Superior temporal gyrus (tissue), 1 donor: ENCODE data around the gene BTBD2.
A peak's percentile ranks its signal among the peaks of the same experiment; 100 is the strongest.

Source experiments
- DNase-seq: peaks from one replicate; pipeline ENCODE4 v3.0.0-alpha.2; 2016; ENCODE audit errors: extremely low spot score

Gene BTBD2

DNA sequence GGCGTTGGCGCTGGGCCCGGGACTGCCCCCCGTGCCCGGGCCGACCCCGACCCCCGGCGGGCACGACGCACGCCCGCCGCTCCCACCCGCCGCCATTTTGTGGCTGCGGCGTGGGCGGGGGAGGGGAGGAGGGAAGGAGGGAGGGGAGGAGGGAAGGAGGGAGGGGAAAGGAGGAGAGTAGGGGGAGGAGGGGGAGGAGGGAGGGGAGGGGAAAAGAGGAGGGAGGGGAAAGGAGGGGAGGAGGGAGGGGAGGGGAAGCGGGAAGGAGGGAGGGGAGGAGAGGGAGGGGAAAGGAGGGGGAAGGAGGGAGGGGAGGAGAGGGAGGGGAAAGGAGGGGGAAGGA lies at the start of gene BTBD2:
TSS of gene BTBD2 (minus strand) at position 107 of the 343 bp plus-strand sequence. CDS start at position 96, 11 bp downstream.
- peak; percentile 44 for DNase-seq

GRCh38 chr19:2064788-2065524 lies 49.4 kb upstream of the BTBD2 start:
- peak; percentile 46 for DNase-seq

GRCh38 chr19:2064395-2064787 lies 48.9 kb upstream of the BTBD2 start:
- no peak for DNase-seq

DNA sequence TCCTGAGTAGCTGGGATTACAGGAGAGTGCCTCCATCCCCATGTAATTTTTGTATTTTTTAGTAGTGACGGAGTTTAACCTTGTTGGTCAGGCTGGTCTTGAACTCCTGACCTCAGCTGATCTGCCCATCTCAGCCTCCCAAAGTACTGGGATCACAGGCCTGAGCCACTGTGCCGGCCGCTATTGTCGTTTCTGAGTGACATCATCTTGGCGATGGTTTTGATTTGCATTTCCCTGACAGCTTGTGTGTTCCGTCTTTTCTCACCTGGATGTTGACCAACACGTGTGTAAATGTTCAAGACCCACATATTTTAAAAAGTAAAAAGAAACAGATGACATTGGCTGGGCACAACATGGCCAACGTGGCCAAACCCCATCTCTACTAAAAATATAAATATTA lies 48.3 kb upstream of the BTBD2 start:
- no peak for DNase-seq

DNA sequence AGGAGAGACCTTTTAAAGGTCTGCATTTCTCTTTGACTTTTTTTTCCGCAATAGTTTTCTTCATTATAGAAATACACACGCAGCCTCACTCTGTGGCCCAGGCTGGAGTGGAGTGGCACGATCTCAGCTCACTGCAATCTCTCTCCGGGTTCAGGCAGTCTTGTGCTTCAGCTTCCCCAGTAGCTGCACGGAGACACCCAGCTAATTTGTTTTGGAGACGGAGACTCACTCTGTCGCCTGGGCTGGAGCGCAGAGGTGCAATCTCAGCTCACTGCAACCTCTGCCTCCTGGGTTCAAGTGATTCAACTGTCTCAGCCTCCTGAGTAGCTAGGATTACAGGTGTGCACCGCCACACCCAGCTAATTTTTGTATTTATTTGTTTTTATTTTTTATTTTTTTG lies 47.3 kb upstream of the BTBD2 start:
- DNase-seq: no peak

DNA sequence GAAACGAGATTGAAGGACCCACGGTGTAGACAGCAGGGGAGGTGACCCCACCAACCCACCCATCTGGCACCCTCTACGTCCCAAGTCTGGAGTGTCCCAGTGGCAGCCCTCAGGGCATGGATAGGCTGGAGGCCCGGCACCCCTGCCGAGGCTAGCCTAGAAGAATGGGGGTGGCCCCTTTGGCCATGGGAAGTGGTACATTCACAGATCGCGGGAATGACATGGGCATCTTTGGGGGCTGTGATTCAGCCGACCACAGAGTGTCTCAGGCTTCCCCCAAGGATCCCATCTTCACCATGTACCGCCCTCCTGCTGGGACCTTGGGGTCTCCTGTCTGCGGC lies 46.8 kb upstream of the BTBD2 start:
- DNase-seq: no peak

- peak; percentile 99 for DNase-seq
Measured at GRCh38 chr19:2061495-2062388, 46.2 kb upstream of the BTBD2 start.

GRCh38 chr19:2060884-2061494 lies 45.5 kb upstream of the BTBD2 start:
- DNase-seq: peak; percentile 37

DNA sequence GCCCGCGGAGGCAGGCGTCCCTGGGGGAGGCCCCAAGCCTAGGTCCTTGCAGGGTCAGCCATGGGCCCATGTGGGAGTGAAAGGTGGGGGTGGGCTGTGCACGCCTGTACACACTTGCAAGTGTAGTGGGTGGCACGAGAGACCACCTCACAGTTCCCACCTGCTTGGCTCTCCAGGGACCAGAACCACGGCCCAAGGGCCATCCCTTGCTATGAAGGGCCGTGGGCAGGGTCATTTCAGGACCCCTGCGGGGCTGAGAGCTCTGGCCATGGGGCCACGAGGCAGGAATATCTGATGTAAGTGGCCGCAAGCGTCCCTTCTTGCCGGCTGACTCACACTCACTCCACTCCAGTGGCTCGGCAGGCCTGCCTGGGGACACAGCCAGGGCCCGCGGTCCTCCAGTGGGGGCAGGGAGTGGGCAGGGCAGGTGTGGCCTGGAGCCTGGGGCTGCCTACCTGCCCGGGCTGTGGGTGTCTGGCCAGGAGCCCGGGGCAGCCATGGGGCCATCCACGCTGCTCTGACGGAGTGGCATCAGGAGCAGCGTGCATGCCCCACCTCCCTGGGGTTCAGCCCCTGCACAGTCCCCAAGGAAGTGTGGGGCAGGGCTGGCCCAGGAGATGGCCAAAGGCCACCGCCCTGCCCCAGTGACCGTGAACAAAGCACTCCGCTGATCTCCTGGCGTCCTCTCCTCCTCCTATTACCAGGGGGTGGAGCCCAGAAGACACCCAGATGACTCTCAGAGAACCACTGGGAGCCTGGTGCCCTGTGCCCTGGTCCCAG lies 44.1 kb upstream of the BTBD2 start:
- DNase-seq: peak; percentile 69

- no peak for DNase-seq
Measured at GRCh38 chr19:2058570-2059421, 43.3 kb upstream of the BTBD2 start.

- DNase-seq: no peak
Measured at GRCh38 chr19:2057484-2058469, 42.3 kb upstream of the BTBD2 start.

- DNase-seq: no peak
Measured at GRCh38 chr19:2056837-2057192, 41.3 kb upstream of the BTBD2 start.

GRCh38 chr19:2055931-2056836 lies 40.7 kb upstream of the BTBD2 start:
- no peak for DNase-seq

- DNase-seq: no peak
Measured at GRCh38 chr19:2054763-2055162, 39.2 kb upstream of the BTBD2 start.

DNA sequence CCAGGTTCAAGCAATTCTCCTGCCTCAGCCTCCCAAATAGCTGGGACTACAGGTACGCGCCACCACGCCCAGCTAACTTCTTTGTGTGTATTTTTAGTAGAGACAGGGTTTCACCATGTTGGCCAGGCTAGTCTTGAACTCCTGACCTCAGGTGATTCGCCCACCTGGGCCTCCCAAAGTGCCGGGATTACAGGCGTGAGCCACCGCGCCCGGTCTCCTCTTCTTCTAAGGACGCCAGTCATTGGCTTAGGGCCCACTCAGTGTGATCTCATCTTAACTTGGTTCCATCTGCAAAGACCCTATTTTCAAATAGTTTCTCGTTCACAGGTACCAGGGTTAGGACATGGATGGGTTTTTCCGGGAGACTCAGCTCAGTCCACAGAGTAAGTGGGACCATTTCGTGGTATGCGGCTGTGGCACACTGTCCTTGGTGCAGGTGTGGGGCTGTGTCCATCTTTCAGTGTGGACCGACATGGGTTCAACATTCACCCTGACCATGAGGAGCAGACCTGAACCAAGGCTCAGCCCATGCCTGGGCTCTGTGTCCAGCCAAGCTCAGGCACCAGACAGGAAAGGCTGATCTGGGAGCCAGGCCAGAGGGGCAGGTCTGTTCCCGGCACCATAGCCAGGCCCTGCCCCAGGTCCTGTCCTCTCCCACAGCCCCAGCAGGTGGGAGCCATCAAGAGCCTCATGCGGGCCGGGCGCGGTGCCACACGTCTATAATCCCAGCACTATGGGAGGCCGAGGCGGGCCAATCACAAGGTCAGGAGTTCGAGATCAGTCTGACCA lies 38.3 kb upstream of the BTBD2 start:
- no peak for DNase-seq

- DNase-seq: no peak
Measured at GRCh38 chr19:2051773-2052704, 36.5 kb upstream of the BTBD2 start.
